GM19372 (cell line): ENCODE data around the gene MIEF1.

ENCODE experiments used
- ATAC-seq: cut with Tn5 transposase; IDR thresholded peaks from one replicate; pipeline ENCODE4 v1.9.1; 2021; ENCODE audit warnings: mild to moderate bottlenecking, low read depth, moderate library complexity; ENCODE audit not compliant: unreplicated experiment

Gene MIEF1

GRCh38 chr22:39502109-39502788, at the start of gene MIEF1:
Gene MIEF1 (plus strand): TSS chr22:39502290. CDS start chr22:39511295, 9,005 bp downstream.
- peak; percentile 93 for ATAC-seq

DNA sequence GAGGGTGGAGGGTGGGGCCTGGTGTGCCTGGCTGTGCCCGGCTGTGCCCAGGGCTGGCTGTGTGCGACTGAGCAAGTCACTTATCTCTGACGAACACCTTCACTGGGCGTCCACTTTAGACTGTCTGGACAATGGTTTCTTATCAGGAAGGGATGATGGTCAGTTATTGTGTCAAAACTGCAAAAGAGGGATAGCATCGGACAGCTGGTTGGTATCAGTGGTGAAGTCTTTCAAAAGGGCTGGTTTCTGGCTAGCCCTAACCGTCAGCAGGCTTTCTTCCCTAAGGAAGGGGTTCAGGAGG, 49.4 kb upstream of the MIEF1 start:
- ATAC-seq = no peak

DNA sequence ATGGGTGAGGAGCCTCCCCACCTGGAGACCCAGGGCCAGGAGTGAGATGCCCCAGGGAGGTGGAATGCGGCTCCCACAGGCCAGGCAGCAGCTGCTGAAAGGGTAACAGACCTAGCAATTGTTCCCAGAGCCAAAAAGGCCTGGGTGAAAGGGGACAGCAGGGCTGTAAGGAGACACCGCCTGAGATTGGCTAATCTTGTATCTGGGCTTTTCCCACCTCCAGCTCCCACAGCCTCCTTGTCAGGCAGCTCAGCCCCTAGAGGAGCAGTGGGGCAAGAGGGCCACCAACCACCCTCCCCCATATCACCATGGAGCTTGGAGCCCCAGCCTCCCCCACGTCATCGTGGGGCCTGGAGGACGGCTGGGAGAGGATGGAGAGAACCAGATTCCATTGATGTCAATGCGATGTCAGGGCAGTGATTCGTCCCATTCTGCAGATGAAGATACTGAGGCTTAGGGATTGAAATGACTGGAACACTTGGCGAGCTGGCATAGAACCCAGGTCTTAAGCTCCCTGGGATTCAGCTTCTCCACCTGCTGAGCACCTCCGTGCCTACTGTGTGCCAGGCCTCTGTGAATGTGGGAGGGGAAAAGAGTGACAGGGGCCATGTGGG, 48.2 kb upstream of the MIEF1 start:
- no peak for ATAC-seq

DNA sequence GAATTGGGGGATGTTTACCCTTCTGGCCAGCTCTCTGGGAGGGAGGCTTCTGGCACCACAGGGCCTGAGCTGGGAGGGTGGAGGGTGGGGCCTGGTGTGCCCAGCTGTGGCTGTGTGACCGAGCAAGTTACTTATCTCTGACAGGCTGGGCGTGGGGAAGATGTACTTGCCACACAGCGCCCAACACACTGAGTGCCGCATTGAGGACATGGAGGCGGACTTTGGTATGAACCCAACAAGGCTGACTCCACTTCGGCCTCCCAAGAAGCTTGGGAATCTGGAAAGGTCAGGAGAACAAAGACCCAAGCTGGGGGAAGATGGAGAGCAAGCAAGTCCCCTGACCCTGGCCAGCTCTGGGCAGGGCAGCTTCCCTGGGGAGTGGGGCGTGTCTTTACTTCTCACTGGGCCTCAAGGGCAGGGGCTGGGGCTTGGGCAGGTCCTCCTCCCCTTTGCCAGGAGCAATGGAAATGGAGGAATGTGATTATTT, 47.7 kb upstream of the MIEF1 start:
- ATAC-seq = no peak

DNA sequence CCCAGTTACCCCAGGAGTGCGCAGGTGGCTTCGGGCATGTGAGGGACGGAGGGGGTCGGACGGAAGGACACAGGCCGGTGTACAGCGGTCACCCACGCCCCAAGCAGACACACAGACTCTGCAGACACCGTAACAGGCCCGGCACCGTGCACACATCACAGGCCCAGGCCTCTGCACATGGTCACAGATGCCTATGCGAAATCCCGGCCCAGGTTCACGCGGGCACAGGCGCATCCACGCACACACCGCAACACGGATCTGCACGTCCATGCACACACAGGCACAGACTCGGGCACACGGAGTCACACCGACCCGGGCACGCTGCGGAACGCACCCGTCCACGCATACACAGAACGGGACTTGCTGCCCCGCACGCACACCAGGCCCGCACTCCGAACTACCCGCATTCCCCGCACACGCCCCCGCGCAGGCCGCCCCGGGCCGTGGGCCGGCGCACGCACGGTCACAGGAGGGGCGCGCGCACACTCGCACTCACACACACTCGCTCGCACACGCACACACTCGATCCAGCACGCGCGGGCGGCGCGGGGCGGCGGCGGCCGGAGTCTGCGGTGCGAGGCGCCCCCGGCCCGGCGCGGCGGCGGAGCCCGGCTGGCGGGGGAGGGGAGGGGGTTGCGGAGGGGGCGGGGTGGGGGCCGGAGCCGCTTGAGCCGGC, 45.4 kb upstream of the MIEF1 start, which contains the start of gene MGAT3:
MGAT3 (plus strand) TSS at position 491 of the 676 bp plus-strand sequence. CDS start 30,336 bp downstream, outside the sequence.
- ATAC-seq = no peak

GRCh38 chr22:39457198-39457555, 44.9 kb upstream of the MIEF1 start:
- ATAC-seq = no peak

- ATAC-seq = no peak
Observed at GRCh38 chr22:39457556-39458443, 44.3 kb upstream of the MIEF1 start.

DNA sequence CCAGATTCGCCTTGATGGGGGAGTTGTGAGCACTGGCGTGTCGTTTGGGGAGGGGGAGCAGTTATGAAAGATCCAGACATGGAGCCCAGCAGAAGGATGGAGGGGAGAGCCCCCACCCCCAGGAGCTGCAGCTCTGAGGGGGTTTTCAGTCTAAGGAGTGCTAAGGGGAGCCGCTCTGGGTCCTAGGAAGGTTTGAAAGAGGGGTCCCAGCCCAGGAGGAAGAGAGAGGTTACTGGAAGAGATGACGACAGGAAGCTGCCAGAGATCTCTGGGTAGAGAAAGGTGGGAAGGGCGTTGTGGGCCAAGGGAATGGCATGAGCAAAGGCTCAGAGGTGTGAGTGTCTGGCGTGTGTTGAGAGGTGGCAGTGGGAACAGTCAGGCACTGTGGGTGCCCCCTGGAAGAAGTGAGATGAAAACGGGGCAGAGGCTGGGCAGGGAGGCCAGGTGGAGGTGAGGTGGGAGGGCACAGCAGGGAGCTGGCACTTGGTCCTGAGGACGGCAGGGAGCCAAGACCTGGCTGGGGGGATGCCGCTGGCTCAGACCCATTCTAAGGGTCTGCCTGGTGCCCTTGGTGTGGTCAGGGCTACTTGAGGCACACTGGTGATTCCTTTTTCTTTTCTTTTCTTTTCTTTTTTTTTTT, 43.5 kb upstream of the MIEF1 start:
- no peak for ATAC-seq

DNA sequence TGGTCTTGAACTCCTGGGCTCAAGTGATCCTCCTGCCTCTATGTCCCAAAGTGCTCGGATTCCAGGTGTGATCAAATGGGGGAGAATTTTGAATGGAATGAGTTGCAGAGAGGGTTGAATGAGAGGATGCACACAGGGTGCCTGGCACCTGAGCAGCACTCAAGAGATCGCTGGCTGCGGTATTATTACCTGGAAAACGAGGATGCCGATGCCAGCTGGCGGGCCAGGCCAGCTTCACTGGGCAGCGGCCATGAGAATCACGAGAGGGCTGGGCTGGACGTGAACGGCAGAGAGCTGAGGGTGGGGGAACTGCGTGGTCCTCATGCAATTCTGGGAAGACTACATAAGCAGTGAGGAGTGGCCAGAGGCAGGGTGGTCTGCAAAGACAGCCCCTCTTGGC, 42.4 kb upstream of the MIEF1 start:
- no peak for ATAC-seq

GRCh38 chr22:39462443-39463221, 39.5 kb upstream of the MIEF1 start:
- no peak for ATAC-seq

DNA sequence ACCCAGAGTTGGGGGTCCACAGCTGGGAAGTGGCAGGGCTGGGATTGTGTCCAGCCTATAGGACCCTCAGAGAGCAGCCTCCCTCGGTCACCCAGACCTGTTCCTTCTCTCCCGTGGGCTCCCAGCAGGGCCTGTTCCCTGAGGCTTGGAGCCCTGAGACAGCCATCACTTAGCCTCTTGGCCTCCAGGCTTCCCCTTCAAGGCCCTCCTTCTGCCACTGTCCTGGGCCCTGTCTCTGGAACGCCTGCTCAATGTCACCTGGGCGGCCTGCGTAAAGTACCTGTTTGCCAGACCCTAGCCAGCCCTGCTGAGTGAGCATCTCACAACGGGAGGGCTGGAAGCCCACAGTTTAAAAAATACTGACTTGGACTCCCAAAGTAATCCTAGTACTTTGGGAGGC, 38.8 kb upstream of the MIEF1 start:
- no peak for ATAC-seq

- no peak for ATAC-seq
Observed at GRCh38 chr22:39463931-39464390, 38.1 kb upstream of the MIEF1 start.

GRCh38 chr22:39466228-39467006, 35.7 kb upstream of the MIEF1 start:
- ATAC-seq = no peak

- ATAC-seq = no peak
Observed at GRCh38 chr22:39467390-39467895, 34.6 kb upstream of the MIEF1 start.

GRCh38 chr22:39468487-39469325, 33.4 kb upstream of the MIEF1 start:
- no peak for ATAC-seq

- ATAC-seq = no peak
Observed at GRCh38 chr22:39469326-39469680, 32.8 kb upstream of the MIEF1 start.

- no peak for ATAC-seq
Observed at GRCh38 chr22:39469681-39470450, 32.2 kb upstream of the MIEF1 start.
